GM21360 (cell line): Measurements from ENCODE around the gene ARHGAP18.

ENCODE experiments used
- ATAC-seq: cut with Tn5 transposase; IDR thresholded peaks from one replicate; pipeline ENCODE4 v1.9.1; 2021; ENCODE audit warnings: mild to moderate bottlenecking, moderate library complexity; ENCODE audit not compliant: unreplicated experiment

ARHGAP18 gene

DNA sequence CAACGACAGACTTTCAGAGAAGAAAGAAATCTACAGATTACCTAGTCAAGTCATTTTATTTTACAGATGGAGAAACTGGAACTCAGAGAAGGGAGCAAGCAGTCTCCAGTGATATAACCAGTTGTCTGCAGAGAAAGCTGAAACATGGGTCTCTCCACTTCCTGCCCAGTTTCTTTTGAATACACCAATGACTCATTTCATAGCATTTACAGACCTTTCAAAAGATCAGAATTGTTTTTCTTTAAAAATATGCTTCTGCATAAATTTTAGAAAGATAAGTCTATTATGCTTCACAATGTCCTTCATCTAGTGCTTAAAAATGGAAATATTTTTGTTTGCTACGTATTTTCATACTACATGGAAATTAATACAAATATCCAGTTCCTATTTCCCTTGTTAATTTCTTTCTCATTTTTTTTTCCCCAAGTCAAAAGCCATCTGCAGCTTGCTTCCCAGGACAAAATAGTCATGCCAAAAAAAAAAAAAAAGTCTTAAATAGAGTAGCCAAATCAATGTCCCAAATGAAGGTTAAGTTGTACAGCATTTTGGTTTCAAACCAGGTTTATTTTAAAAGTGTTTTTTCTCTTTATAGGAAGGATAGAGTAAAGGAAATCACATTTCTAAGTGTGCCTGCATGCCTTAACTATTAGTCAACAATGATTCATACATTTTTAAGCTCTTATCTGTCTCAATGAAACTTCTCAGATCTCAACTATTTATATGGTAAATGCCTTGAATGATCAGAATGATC, 36.9 kb downstream of the ARHGAP18 start:
- ATAC-seq: peak; percentile 62

DNA sequence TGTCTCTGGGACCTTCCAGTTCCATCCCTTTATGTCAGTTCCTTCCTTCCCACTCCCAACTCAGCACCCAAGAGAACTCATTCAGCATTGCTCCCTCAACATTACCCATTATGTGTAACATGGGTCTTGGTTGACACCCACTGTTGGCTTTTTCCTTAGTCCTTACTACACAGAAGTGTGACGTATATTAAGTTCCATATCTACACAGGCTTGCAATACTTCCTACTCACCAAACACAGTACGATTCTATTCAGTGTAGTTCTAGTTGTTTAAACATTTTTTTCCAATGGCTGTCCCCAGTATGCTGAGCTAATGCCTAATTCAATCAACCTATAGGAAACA, 37.7 kb downstream of the ARHGAP18 start:
- ATAC-seq: peak; percentile 23

DNA sequence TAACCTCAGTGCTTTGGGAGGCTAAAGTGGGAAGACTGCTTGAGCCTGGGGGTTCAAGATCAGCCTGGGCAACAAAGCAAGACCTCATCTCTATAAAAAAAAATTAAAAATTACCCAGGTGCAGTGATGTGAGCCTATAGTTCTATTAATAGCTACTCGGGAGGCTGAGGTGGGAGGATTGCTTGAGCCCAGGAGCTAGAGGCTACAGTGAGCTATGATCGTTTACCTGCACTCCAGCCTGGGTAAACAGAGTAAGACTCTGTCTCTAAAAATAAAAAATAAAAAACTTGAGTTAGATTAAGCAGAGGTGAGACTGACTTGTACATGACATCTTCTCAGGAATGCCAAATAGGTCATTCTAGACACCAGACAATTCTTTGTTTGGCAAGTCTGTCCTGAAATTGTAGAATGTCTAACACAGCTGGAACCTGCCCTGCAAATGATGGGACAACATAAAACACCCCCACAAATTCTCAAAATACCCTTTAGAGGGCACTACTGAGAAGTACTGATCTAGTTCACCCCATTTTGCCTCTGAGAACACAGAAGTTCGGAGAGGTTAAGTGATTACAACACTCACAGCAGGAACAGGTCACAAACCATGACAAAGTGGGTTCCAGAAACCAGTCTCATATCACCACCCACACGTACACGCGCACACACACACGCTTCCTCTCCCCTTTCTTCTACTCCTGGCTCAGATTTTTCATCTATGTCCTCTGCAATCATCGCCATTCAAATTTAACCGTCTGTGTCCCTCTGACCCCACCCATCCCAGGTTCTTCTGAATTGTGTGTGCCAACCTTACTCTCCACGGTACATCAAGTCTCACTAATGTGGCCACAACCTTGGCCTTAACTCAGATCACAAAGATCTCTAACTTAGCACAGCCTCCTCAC, 38.3 kb downstream of the ARHGAP18 start:
- peak; percentile 86 for ATAC-seq

DNA sequence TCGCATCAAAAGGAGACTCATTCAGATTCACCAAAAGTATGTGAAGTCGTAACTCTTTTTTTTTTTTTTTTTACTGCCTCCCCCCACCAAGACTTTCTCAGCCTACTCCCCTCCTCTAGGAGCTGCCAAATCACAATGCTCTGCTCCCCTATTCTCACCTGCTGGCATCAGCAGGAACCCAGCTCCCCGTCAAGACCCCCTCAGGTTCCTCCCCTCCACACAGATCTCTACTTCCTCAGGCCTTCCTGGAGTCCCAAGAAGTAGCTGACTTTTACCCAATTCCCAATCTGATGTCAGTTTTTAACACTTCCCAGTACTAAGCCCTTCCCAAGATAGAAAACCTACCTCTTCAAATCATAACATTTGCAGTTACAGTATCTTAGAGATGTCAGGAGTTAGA, 39.3 kb downstream of the ARHGAP18 start:
- ATAC-seq: no peak

DNA sequence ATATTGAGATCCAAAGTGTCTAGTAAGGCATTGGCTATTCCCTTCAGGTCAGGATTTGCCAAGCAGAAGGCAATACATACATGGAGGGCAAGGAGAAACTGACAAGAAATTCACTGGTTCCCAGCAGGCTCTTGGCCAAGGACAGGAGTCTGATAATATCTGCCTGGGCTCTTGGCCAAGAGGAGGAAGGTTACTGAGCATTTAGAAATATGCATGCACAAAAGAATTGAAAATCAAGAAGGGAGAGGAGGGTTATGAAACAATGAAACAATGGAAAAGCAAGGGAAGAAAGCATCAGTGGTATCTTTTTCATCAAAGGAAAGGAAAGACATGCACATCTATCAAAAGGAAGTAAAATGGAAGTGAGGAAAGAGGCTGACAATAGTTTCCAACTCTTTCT, 42.4 kb downstream of the ARHGAP18 start:
- no peak for ATAC-seq

DNA sequence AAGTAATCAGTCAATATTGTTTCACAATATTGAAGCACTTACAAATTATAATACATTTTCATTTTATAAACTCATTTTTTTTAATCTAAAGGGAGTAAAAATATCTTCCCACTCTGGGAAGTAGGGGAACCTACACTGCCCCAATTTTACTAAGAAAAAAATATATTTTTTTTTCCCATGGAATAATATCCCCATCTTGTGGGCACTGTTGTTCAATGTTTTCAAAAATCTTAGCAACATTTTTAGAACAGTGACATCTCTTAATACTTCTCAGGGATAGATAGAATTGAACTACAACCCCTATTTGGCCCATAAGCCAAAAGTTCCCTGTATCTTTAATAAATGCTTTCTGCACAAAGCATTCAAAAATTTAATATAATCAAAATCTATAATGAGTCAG, 42.9 kb downstream of the ARHGAP18 start:
- no peak for ATAC-seq

DNA sequence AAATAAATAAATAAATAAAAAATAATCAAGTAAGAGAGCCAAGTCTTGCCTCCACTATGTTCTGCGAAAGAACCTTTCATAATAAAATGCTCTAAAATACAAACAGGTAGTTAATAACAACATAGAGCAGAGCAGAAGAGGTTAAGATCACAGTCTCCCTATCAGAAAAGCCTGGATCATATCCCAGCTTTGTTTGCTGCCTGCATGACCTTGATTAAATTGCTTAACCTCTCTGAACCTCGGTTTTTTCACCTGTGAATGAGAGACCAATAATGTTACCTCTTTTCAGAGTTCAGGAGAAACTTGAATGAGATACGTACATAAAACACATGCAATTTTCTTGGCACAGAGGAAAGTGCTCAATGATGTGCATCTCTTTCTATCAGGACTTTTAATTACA, 44.4 kb downstream of the ARHGAP18 start:
- ATAC-seq: no peak

DNA sequence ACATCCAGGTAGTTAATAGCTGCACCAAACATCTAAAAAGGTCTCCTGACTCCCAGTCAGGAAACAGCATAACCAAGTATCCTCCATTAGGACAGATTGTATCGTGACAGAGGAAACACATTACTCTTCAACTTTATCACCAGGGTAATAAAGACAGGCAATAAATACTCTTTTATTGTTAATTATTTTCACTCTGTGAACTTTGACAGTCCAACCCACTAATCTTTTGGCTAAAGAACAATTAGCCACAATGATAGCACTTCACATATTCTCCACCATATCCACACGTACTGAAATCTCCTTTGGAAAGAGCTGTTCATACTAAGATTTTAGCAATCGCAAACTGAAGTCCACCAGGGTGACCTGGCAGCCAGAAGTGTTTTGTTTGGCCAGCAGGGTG, 46.4 kb downstream of the ARHGAP18 start:
- ATAC-seq: no peak

DNA sequence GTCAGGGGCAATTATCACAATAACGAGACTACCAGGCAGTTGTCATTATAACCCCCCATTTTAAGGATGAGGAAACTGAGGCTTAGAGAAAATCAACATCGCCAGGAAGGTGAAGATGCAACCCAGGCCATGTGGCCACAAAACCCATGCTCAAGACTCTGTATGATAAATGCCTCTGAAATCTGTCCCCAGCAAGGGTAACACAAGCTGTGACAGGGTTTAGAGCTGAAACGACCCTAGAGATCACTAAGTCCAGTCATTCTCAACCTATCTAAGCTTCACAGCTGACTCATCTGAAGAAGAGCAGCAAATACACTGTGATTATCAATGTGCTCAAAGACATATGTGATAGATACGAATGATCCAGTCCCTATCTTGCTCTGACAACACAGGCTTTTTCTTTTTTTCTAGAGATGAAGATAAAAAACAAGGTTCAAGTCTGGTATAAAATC, 47.0 kb downstream of the ARHGAP18 start:
- ATAC-seq: peak; percentile 68

DNA sequence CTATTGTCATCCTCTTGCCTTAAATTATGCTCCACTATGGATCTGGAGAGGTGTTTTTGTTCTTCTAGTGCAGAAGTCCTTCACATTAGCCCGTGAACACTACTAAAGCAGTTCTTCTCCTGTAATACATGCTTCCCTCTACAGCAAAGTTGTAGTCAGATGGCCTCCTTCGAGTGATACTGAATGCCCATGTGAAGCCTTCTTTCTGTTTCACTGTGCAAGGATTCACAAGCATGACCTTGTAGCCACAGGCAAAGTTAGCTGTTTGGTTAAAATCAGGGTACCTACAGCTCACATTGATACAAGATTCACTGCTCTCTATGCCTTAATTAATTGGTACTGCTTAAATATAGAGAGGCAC, 47.6 kb downstream of the ARHGAP18 start:
- peak; percentile 60 for ATAC-seq

DNA sequence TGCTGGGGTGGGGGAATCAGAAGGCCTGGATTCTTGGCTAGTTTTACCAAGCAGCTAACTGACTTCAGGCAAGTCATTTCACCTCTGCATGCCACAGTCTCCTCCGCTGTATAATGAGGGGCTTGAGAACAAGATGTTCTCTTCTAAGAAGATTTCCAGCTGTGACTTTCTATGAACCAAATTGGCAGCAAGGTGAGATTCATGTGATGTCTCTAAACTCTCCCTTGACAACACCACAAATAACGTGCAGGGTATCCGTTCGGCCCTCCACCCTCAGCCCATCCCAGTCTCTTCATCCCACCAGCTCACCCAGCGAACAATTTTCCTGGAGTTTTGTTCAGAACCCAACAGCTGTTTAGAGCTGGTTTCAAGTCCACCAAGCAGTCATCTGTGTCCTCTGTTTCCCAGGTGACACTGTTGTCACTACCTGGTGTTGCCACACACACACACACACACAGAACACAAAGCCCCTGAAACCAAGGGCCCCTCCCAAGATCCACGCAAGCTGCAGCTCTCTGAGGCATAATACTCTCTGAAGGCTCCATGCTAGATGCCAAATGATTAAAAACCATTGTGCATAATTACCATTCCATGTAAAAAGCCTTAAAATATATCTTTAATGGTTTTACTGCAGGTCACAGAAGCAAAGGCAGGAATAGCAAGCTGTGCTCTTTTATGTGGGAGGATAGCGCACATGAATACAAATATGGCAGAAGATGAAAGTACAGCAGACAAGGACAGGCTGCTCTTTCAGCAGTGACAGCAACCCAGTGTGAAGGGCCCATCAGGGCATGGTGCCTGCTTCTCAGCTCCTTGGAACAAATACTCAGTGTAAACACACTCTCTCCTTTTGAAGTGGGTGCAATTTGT, 48.2 kb downstream of the ARHGAP18 start:
- peak; percentile 13 for ATAC-seq

DNA sequence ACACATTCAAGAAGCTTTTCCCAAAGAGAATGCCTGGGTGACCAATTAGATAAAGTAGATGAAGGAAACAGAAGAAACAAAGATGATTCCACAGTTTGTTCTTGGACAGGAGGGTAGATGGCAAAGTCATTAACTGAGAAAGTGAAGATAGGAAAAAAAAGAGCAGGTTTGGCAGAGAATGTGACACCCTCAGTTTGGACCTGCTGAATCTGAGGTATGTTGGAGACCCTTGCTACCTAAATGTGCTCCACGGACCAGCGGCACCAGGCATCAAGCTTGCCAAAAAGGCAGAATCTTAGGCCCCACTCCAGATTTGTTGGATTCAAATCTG, 49.7 kb downstream of the ARHGAP18 start:
- ATAC-seq: no peak

DNA sequence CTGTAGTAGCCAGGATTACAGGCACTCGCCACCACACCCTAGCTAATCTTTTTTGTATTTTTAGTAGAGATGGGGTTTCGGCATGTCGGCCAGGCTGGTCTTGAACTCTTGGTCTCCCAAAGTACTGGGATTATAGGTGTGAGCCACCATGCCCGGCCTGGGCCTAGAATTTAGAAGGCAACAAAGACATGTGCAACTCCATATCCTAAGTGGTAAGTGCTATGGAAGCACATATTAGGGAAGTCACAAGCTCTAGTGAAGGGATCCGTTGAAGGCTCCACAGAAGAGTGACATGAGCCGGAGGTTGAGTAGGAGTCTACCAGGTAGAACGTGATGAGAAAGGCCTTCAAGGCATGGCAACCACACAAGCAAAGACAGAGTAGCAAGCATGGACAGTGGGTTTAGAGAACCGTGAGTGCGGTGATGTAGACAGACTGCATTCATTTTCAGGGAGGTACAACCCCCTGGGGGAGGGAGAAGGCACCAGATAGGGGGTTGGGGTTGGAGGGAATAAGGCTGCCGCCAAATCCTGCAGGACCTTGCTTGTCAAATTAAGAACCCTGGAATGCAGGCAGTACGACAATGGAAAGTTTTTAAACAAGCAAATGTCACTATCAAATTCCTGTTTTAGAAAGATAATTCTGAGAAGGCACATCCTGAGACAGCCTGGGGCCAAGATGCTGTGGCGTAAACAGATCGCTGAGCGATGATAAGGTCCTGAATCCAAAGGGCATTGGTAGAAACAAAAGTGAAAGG, 50.2 kb downstream of the ARHGAP18 start:
- ATAC-seq: no peak

DNA sequence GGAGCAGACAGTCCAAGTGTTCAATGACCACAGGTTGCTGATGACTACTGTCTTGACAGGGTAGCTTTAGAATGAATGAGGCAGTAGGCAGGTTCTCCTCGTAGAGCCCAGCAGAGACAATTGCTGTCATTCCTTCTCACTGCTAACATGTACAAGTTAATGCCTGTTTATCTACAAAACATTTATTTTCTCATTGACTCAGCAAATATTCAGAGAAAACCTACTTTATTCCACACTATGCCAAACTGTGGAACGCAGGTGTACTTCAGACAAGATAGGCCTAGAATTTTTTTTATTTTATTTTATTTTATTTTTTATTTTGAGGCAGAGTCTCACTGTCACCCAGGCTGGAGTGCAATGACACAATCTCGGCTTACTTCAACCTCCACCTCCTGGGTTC, 50.8 kb downstream of the ARHGAP18 start:
- ATAC-seq: no peak

DNA sequence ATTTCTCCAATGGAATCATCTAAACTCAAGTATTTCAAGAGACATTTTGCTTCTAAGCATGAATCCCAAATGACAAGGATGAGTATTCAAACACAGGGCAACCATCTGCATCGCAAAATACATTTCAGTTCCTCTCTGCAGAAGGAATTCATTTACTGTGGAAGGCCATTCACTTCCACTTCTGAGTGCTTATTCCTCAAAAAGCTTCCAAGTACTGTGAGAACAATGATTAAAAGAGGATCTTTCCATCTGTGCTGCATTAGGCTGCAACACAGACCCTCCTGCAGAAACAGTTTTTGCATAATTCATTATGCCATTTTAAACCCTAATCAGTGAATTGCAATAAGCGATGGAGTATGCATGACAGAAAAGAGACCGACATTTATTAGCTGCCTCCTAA, 52.5 kb downstream of the ARHGAP18 start:
- no peak for ATAC-seq

DNA sequence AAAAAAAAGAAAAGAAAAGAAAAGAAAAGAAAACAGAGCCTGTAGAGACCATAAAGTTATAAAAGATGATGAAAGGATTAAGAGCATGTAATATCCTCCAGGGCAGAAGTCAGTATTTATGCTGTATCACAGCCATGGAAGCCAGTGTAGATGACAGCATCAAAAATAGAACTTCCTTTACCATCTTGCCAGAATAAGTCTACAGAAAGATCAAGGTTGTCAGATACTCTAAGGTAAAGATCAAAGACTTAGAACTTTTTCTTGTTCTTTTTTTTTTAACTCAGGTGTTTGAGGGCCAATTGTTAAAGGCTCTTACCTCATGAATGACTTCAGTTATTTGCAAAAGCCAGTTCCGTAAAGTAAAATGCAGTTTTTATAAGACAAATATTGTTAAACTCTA, 54.6 kb downstream of the ARHGAP18 start:
- ATAC-seq: no peak

DNA sequence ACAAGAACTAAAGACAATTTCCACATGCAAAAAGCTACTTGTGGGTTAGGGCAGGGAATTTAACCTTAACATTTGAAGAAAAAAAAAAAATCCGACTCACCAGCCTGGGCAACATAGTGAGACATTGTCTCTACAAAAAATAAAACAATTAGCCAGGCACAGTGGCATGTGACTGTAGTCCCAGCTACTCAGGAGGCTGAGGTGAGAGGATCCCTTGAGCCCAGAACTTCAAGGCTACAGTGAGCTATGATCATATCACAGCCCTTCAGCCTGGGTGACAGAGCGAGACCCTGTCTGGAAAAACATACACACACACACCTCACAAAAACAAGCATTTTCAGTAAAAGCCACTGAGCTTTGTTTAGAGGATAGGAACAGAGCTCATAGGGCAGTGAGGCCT, 56.2 kb downstream of the ARHGAP18 start:
- no peak for ATAC-seq

DNA sequence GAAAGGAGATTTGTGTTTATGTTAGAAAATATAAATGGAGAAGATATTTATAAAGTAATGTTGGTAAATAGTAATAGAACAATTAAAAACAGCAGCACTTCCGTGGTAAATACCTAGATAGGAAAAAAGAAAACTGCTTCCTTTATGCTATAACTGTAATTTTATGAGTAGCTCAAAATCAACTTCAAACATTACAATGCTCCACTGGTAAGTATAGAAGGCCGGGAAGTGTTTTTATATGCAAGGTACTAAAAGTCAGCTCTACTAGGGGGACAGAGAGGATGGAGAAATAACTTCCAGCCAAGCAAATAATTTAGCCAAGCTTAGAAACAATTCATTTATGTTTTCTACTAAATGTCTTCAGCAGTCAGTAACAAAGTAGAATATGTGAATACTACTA, 56.7 kb downstream of the ARHGAP18 start:
- ATAC-seq: no peak

DNA sequence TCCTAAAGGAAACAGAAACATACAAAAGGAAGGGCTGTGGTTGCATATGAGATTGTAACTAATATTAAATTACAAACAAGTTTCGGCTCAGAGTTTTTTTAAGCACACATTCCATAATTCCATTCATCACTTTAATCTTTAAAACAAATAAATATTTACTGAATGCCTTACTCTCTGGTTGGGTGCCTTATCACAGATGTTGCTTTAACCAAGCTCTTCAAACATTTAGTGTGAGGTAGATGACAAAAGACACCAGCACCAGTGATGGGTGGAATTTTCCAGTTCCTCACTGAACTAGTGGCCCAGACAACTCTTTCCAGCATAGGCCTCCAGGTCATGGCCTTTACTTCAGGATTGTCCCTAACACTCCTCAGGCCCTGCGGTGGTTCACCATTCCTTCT, 58.7 kb downstream of the ARHGAP18 start:
- ATAC-seq: no peak

DNA sequence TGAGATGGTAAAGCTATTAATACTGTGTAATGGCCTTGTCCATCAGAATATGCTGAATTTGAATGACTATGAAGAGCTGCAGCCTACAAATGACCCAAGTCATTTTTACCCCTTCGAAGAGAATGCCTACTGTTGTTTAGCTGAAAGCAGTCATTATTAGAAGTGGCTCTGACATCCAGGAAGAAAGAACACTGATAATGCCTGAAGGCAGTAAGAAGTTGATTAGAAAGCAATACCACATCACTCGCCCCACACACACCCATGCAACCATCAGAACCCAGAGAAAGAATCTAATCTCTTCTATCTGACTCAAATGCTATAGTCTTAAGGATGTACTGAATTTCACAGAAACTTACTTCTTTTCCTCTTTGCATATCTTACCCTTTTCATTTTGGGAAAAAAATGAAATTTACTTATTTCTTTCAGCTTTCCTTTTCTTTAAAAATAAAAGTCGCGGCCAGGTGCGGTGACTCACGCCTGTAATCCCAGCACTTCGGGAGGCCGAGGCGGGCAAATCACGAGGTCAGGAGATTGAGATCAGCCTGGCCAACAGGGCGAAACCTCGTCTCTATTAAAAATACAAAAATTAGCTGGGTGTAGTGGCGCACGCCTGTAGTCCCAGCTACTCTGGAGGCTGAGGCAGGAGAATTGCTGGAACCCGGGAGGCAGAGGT, 61.0 kb downstream of the ARHGAP18 start:
- no peak for ATAC-seq
